ENCODE data around the gene CACNA1D. TPM values are rescaled to one million over a fixed set of nuclear protein-coding genes. Genes with fewer than 3 reads are reported as not detected.

Gene CACNA1D
- total and polyA plus RNA-seq, 2 donors from 2014 or later: 3.7 to 35.7 TPM

DNA sequence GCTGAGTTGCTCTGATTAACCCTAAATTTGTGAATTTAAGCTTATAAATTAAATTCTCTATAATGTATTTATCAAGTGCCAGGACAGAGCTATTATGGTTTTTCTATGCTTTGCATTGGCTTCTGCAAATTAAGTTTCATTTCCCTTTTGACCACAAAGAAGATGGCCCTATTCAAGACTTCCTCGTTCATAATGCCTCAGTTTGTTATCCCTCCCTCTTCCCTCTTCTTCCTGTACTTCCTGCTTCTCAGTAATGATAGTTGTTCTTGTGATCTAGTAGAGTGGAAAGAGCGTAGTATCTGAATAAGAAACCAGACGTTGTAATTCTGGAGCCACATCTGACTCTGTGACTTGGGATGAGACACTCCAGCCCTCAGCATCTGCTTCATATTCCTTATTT, 118.7 kb downstream of the CACNA1D start:
- TF ChIP-seq, protein P1, sequence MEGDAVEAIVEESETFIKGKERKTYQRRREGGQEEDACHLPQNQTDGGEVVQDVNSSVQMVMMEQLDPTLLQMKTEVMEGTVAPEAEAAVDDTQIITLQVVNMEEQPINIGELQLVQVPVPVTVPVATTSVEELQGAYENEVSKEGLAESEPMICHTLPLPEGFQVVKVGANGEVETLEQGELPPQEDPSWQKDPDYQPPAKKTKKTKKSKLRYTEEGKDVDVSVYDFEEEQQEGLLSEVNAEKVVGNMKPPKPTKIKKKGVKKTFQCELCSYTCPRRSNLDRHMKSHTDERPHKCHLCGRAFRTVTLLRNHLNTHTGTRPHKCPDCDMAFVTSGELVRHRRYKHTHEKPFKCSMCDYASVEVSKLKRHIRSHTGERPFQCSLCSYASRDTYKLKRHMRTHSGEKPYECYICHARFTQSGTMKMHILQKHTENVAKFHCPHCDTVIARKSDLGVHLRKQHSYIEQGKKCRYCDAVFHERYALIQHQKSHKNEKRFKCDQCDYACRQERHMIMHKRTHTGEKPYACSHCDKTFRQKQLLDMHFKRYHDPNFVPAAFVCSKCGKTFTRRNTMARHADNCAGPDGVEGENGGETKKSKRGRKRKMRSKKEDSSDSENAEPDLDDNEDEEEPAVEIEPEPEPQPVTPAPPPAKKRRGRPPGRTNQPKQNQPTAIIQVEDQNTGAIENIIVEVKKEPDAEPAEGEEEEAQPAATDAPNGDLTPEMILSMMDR (IDR thresholded peaks at IDR 0.05; ENCODE audit: borderline replicate concordance, extremely low read depth, insufficient read depth): no peak
- Histone ChIP-seq H3K27ac (ENCODE audit: low read depth in 2 of 2, low read length in 2 of 2) (no peak overlapping the region), H3K27me3 (ENCODE audit: control insufficient read depth, insufficient read depth, low read length) (no peaks in the 10 kb centered on the region), H3K4me1 (ENCODE audit: control insufficient read depth in 2 of 3, insufficient read depth in 2 of 3, low read depth in 1 of 3, low read length in 3 of 3) (peaks cover 0 to 10% (median 6%) of the 10 kb centered on the region in 3 donors), H3K36me3 (ENCODE audit: control insufficient read depth in 2 of 3, insufficient read depth in 3 of 3, low read length in 3 of 3) (no peaks in the 10 kb centered on the region), H3K9ac (ENCODE audit: low read length in 3 of 3) (no peak overlapping the region), H3K4me3 (ENCODE audit: low read length in 3 of 3) (no peak overlapping the region), H3K9me3 (ENCODE audit: control insufficient read depth in 2 of 3, insufficient read depth in 1 of 3, low read length in 3 of 3) (no peaks in the 10 kb centered on the region)
- intact Hi-C loops (cut with DNase I): no loop called here
- FAIRE-seq (no peak), DNase-seq (no peak)

DNA sequence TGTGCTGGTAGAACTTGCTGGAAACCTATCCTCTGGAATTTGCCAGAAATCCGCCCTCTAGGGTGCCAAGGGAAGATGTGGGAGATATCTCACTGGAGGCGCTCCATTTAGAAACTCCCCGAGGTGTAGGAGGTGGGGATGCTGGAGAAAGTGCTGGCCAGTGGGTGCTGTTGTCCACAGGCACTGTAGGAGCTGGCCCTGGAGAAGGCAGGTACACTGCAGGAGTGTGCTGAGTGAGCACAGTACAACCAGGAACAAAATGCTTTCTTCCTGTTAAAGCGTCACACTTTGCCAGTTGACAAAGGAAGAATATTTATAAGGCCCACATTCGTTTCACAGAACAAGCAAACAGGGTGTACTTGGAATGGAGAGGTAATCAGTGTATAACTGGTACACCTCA, 119.9 kb downstream of the CACNA1D start:
- no peak for DNase-seq
- H3K9me3 ChIP-seq (ENCODE audit: control insufficient read depth in 2 of 3, insufficient read depth in 1 of 3, low read length in 3 of 3): no peaks in the 10 kb centered on the region
- no peaks in the 10 kb centered on the region for H3K27me3 ChIP-seq (ENCODE audit: control insufficient read depth, insufficient read depth, low read length)
- no peak overlapping the region for H3K27ac ChIP-seq (ENCODE audit: low read depth in 2 of 2, low read length in 2 of 2)
- H3K36me3 ChIP-seq (ENCODE audit: control insufficient read depth in 2 of 3, insufficient read depth in 3 of 3, low read length in 3 of 3): no peaks in the 10 kb centered on the region
- H3K9ac ChIP-seq (ENCODE audit: low read length in 3 of 3): no peak overlapping the region
- FAIRE-seq: no peak
- TF ChIP-seq, protein P1 (IDR thresholded peaks at IDR 0.05; ENCODE audit: borderline replicate concordance, extremely low read depth, insufficient read depth): no peak
- H3K4me1 ChIP-seq (ENCODE audit: control insufficient read depth in 2 of 3, insufficient read depth in 2 of 3, low read depth in 1 of 3, low read length in 3 of 3): peaks cover 0 to 10% (median 6%) of the 10 kb centered on the region in 3 donors
- H3K4me3 ChIP-seq (ENCODE audit: low read length in 3 of 3): no peak overlapping the region
- intact Hi-C loops (cut with DNase I): no loop called here

GRCh38 chr3:53616321-53616720, 121.9 kb downstream of the CACNA1D start:
- intact Hi-C loops (cut with DNase I): no loop called here
- Histone ChIP-seq H3K36me3 (ENCODE audit: control insufficient read depth in 2 of 3, insufficient read depth in 3 of 3, low read length in 3 of 3) (no peaks in the 10 kb centered on the region), H3K9ac (ENCODE audit: low read length in 3 of 3) (no peak overlapping the region), H3K27me3 (ENCODE audit: control insufficient read depth, insufficient read depth, low read length) (no peaks in the 10 kb centered on the region), H3K4me3 (ENCODE audit: low read length in 3 of 3) (no peak overlapping the region), H3K9me3 (ENCODE audit: control insufficient read depth in 2 of 3, insufficient read depth in 1 of 3, low read length in 3 of 3) (no peaks in the 10 kb centered on the region), H3K4me1 (ENCODE audit: control insufficient read depth in 2 of 3, insufficient read depth in 2 of 3, low read depth in 1 of 3, low read length in 3 of 3) (peaks cover 0 to 10% (median 6%) of the 10 kb centered on the region in 3 donors), H3K27ac (ENCODE audit: low read depth in 2 of 2, low read length in 2 of 2) (no peak overlapping the region)
- DNase-seq (peak in 3 of 5 donors; percentile 28 to 78 (median 33)), FAIRE-seq (no peak)
- TF ChIP-seq, protein P1 (IDR thresholded peaks at IDR 0.05; ENCODE audit: borderline replicate concordance, extremely low read depth, insufficient read depth): no peak

Data from kidney (tissue), 14 donors.